ENCODE measurements around the gene STK11.
A peak's percentile ranks its signal among the peaks of the same experiment; 100 is the strongest.

The STK11 gene

GRCh38 chr19:1208830-1209229 is 3.3 kb downstream of the STK11 start:
- peak; percentile 42 for DNase-seq (ENCODE audit: low spot score)

GRCh38 chr19:1210227-1210538 is 4.6 kb downstream of the STK11 start:
- no peak for DNase-seq (ENCODE audit: low spot score)

- DNase-seq (ENCODE audit: low spot score): no peak
Measured at GRCh38 chr19:1211494-1212234, 6.1 kb downstream of the STK11 start.

- peak; percentile 85 for DNase-seq (ENCODE audit: low spot score)
Measured at GRCh38 chr19:1213391-1214286, 8.1 kb downstream of the STK11 start.

DNA sequence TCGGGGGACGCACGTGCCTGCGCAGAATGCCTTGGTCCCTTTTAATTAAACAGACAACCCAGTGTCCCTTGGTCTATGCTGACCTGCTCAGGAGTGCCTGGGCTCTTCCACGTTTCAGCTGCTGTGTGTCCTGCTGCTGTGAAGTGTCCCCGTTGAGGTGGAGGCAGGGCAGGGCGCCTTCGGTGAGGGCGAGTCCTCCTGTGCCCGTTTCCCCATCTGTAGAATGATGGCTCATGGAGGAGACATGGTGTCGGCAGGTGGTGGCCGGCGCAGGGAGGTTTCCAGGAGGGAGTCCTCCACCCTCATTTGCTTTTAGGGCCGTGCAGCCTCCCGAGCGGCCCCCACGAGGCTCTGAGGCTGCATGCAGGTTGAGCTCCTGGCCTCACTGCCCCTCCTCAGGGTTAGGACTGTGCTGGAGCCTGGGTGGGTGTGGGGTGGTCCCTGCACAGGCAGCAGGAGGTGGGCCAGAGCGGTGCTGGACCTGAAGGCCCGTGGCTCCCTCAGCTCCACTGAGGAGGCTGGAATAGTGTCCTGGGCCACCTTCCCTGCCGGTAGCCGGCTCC is 8.8 kb downstream of the STK11 start:
- no peak for DNase-seq (ENCODE audit: low spot score)

DNA sequence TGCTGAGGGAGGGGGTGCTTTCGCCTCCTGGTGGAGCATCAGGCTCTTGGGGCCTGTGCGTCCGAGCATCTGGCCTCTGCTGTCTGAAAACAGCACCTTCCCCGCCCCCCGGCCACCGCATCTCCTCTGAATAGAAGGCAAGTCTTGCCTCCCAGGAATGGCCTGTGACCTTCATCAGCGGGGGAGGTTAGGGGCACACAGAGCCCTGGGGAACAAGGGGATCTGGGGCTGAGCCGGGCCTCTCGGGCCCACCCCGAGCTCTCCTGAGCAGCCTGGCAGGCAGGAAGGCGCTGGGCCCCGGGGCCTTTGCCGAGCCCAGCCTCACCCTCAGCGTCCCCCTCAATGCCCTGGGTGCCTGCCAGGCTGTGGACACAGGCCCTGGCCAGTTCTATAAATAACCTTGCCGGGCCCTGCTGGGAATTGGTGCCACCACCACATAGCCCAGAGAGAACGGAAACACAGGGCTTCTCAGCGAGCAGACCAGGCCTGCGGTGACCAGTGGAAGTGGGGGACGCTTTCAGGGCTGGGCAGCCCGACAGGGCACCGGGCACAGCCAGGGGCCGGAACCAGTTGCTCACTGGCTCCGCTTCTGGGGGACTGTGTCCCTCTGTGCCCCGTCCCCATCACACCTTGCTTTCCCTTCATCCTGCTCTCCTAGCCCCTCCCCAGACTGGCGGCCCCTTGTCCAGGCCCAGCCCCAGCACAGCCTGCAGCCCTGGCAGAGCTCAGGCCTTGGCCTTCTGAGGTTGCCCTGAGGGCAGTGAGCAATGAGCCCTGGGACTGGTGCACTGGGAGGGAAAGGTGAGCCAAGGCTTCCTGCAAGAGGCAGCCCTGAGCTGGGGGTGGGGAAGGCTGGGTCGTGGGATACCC is 9.5 kb downstream of the STK11 start:
- DNase-seq (ENCODE audit: low spot score): peak; percentile 61

DNA sequence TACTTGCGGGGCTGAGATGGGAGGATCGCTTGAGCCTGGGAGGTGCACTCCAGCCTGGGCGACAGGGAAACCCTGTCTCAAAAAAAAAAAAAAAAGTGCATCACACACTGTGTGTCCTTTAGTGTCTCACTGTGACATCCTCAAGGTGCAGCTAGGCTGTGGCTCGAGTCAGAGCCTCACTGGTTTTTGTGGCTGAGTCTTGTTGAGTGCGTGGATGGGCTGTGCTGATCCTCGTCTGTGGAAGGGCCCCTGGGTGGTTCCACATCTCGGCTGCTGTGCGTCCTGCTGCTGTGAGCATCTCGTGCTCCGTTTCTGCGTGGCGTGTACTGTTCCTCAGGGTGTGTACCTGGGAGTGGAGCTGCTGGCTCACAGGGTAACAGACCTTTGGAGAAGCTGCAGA is 11.2 kb downstream of the STK11 start:
- DNase-seq (ENCODE audit: low spot score): no peak

GRCh38 chr19:1217366-1217765 is 11.8 kb downstream of the STK11 start:
- DNase-seq (ENCODE audit: low spot score): no peak

DNA sequence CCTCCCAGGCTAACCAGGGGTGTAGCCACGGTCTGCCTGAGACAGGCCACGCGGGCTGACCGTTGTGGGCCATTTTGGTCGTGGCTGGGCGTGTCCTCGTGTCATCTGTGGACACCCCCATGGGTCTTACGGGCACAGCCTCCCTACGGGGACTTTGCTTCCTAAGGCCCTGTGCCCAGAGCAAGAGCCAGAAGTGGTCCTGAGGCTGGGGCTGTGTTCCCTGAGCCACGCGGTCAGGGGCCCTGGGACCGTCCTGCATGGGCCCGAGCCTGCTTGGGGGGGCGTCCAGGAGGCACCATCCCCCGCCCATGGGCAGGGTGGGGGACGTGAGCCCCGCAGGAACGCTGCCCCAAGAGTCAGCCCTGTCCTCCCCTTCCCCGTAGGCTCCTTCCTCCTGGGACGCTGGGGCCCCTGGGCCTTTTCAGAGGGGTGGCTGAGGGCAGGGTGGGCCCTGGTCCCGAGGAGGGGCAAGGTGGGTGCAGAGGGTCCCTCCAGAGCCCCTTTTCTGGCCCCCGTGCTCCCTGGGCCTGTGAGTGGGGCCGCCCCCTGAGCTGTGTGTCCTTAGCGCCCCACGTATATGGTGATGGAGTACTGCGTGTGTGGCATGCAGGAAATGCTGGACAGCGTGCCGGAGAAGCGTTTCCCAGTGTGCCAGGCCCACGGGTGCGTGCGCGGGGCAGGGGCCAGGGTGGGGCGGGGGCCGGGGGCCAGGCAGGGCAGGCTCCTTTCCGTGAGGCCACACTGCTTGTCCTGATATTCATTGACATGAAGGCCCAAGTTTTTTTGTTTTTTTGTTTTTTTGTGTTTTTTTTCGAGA is 13.4 kb downstream of the STK11 start:
- no peak for DNase-seq (ENCODE audit: low spot score)

DNA sequence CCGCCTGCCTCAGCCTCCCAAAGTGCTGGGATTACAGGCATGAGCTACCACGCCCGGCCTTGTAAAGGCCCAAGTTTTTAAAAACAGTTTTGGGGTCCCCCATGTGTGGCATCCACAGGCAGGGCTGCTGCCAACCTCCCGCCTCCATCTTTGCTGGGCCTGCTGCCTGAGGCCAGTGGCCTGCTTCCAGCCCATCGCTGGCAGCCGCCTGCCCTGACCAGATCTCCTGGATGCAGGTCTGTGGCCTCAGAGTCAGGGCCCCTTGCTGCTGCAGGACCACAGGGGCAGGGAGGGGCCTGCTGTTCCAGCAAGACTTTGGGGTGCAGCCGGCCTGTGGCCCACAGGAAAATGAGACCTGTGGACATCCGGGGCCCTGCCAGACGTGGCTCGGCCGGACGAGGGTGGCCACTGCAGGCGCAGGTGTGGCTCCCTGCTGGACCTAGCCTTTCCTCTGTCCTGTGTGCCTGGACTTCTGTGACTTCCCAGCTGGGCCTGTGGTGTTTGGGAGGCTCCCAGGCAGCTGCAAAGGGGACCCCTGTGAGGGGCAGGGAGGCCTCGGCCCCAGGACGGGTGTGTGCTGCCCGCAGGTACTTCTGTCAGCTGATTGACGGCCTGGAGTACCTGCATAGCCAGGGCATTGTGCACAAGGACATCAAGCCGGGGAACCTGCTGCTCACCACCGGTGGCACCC is 14.4 kb downstream of the STK11 start:
- DNase-seq (ENCODE audit: low spot score): no peak

DNA sequence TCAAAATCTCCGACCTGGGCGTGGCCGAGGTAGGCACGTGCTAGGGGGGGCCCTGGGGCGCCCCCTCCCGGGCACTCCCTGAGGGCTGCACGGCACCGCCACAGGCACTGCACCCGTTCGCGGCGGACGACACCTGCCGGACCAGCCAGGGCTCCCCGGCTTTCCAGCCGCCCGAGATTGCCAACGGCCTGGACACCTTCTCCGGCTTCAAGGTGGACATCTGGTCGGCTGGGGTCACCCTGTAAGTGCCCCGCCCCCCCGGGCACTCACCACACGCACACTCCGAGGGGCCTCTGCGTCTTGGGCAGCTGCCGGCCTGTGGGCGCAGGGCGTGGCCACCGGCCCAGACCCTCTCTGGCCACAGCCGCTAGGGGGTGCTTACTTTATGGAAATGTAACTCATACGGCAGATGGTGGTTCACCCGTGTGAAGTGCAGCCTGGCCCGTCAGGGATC is 14.9 kb downstream of the STK11 start:
- no peak for DNase-seq (ENCODE audit: low spot score)

GRCh38 chr19:1220976-1221903 is 15.7 kb downstream of the STK11 start:
- peak; percentile 42 for DNase-seq (ENCODE audit: low spot score)

GRCh38 chr19:1221904-1222255 is 16.3 kb downstream of the STK11 start:
- no peak for DNase-seq (ENCODE audit: low spot score)

- no peak for DNase-seq (ENCODE audit: low spot score)
Measured at GRCh38 chr19:1222394-1222793, 16.8 kb downstream of the STK11 start.

- peak; percentile 53 for DNase-seq (ENCODE audit: low spot score)
Measured at GRCh38 chr19:1223018-1223855, 17.7 kb downstream of the STK11 start.

GRCh38 chr19:1224047-1224825 is 18.7 kb downstream of the STK11 start:
- no peak for DNase-seq (ENCODE audit: low spot score)

DNA sequence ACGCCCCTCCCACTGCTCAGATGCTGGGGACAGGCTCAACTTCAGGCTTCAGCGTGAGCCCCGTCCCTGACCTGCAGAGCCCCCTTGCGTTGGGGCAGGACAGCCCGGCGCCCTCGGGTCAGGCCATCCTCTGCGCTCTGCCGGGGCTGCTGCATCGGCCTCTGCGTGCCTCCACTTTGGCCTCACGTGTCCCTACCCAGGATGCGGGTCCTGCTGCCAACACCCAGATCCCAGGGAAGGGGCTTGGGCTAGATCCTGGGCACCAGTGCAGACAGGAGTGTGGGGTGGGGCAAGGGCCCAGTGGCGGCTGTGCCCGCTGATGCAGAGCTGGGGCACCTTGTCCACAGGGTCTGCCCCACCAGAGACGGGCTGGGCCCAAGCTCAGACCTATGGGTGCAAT is 19.3 kb downstream of the STK11 start:
- DNase-seq (ENCODE audit: low spot score): no peak

Measured in kidney tubule cell (primary cell).